GM19468 (cell line): ENCODE measurements around the gene CALHM2.

Experiments used
- ATAC-seq: cut with Tn5 transposase; IDR thresholded peaks from one replicate; pipeline ENCODE4 v1.9.1; 2021; ENCODE audit warnings: mild to moderate bottlenecking, moderate library complexity, moderate number of reproducible peaks; ENCODE audit not compliant: unreplicated experiment; ENCODE audit errors: extremely low read depth

The CALHM2 gene

GRCh38 chr10:103451091-103451813 is 918 bp downstream of the CALHM2 start:
- no peak for ATAC-seq

- ATAC-seq = no peak
Measured at GRCh38 chr10:103450201-103450695, 1.9 kb downstream of the CALHM2 start.

- no peak for ATAC-seq
Measured at GRCh38 chr10:103449208-103450144, 2.7 kb downstream of the CALHM2 start.

GRCh38 chr10:103448746-103449145 is 3.4 kb downstream of the CALHM2 start:
- no peak for ATAC-seq

- ATAC-seq = no peak
Measured at GRCh38 chr10:103447187-103447586, 5.0 kb downstream of the CALHM2 start.

- no peak for ATAC-seq
Measured at GRCh38 chr10:103445767-103446567, 6.2 kb downstream of the CALHM2 start.

GRCh38 chr10:103445366-103445765 is 6.8 kb downstream of the CALHM2 start:
- ATAC-seq = no peak

- ATAC-seq = no peak
Measured at GRCh38 chr10:103444478-103444877, 7.7 kb downstream of the CALHM2 start.

- no peak for ATAC-seq
Measured at GRCh38 chr10:103443475-103444185, 8.5 kb downstream of the CALHM2 start.

GRCh38 chr10:103442031-103442461 is 10.1 kb downstream of the CALHM2 start:
- ATAC-seq = no peak

- ATAC-seq = no peak
Measured at GRCh38 chr10:103441611-103442010, 10.6 kb downstream of the CALHM2 start.

GRCh38 chr10:103441206-103441605 is 11.0 kb downstream of the CALHM2 start:
- ATAC-seq = no peak

- no peak for ATAC-seq
Measured at GRCh38 chr10:103440416-103440815, 11.8 kb downstream of the CALHM2 start.

- no peak for ATAC-seq
Measured at GRCh38 chr10:103439776-103440175, 12.4 kb downstream of the CALHM2 start.

GRCh38 chr10:103433858-103434257 is 18.3 kb downstream of the CALHM2 start:
- ATAC-seq = no peak

- ATAC-seq = no peak
Measured at GRCh38 chr10:103431902-103432301, 20.3 kb downstream of the CALHM2 start.

- ATAC-seq = no peak
Measured at GRCh38 chr10:103429647-103430046, 22.5 kb downstream of the CALHM2 start.

GRCh38 chr10:103428989-103429643 is 23.1 kb downstream of the CALHM2 start:
- ATAC-seq = no peak

- no peak for ATAC-seq
Measured at GRCh38 chr10:103427866-103428265, 24.3 kb downstream of the CALHM2 start.
